ENCODE data around the gene SYAP1. TPM values are rescaled to one million over a fixed set of nuclear protein-coding genes. Genes with fewer than 3 reads are reported as not detected.

Gene SYAP1
- total RNA-seq, 1 donor from 2014 or later = 16.0 TPM

GRCh38 chrX:16702700-16703599, 16.5 kb upstream of the SYAP1 start:
- TF ChIP-seq CTCF (IDR thresholded peaks at IDR 0.05) (no peak), POLR2A (IDR thresholded peaks at IDR 0.05) (no peak), POLR2AphosphoS5 (IDR thresholded peaks at IDR 0.05; ENCODE audit: insufficient read depth in 1 of 2, low read depth in 1 of 2) (no peak)
- no peak overlapping the region for H3K4me3 ChIP-seq
- no peaks in the 10 kb centered on the region for H3K36me3 ChIP-seq
- intact Hi-C loops (cut with DNase I) = no loop called here
- H3K27ac ChIP-seq = no peak overlapping the region
- H3K4me1 ChIP-seq = no peaks in the 10 kb centered on the region
- no peaks in the 10 kb centered on the region for H3K27me3 ChIP-seq
- no peaks in the 10 kb centered on the region for H3K9me3 ChIP-seq
- no peak for DNase-seq (ENCODE audit: extremely low spot score in 2 of 2)

- no peaks in the 10 kb centered on the region for H3K9me3 ChIP-seq
- no peak for DNase-seq (ENCODE audit: extremely low spot score in 2 of 2)
- H3K36me3 ChIP-seq = no peaks in the 10 kb centered on the region
- no peak overlapping the region for H3K4me3 ChIP-seq
- no peaks in the 10 kb centered on the region for H3K27me3 ChIP-seq
- no peaks in the 10 kb centered on the region for H3K4me1 ChIP-seq
- no peak overlapping the region for H3K27ac ChIP-seq
- intact Hi-C loops (cut with DNase I) = no loop called here
- TF ChIP-seq POLR2A (IDR thresholded peaks at IDR 0.05) (no peak), CTCF (IDR thresholded peaks at IDR 0.05) (no peak), POLR2AphosphoS5 (IDR thresholded peaks at IDR 0.05; ENCODE audit: insufficient read depth in 1 of 2, low read depth in 1 of 2) (no peak)
Observed at GRCh38 chrX:16705370-16705769, 14.0 kb upstream of the SYAP1 start.

GRCh38 chrX:16708016-16708415, 11.4 kb upstream of the SYAP1 start:
- intact Hi-C loops (cut with DNase I) = no loop called here
- H3K4me1 ChIP-seq = peaks cover 13% of the 10 kb centered on the region
- H3K9me3 ChIP-seq = no peaks in the 10 kb centered on the region

GRCh38 chrX:16711219-16711811, 8.1 kb upstream of the SYAP1 start:
- TF ChIP-seq CTCF (IDR thresholded peaks at IDR 0.05) (no peak), POLR2A (IDR thresholded peaks at IDR 0.05) (no peak), POLR2AphosphoS5 (IDR thresholded peaks at IDR 0.05; ENCODE audit: insufficient read depth in 1 of 2, low read depth in 1 of 2) (no peak)
- DNase-seq (ENCODE audit: extremely low spot score in 2 of 2) = no peak
- intact Hi-C loops (cut with DNase I) = loop anchor here (10.0 kb wide), 1 partner anchor 163 kb away; the partner anchor contains the start of gene RBBP7
- H3K27me3 ChIP-seq = no peaks in the 10 kb centered on the region
- H3K4me1 ChIP-seq = peaks cover 13% of the 10 kb centered on the region
- peak overlapping the region; percentile 49 to 67 for H3K4me3 ChIP-seq
- H3K27ac ChIP-seq = peak overlapping the region; percentile 89
- H3K36me3 ChIP-seq = no peaks in the 10 kb centered on the region
- H3K9me3 ChIP-seq = no peaks in the 10 kb centered on the region

More at GRCh38 chrX:16708016-16708415, 11.4 kb upstream of the SYAP1 start:
- no peak for DNase-seq (ENCODE audit: extremely low spot score in 2 of 2)
- Histone ChIP-seq H3K4me3 (no peak overlapping the region), H3K36me3 (no peaks in the 10 kb centered on the region), H3K27ac (no peak overlapping the region), H3K27me3 (no peaks in the 10 kb centered on the region)
- TF ChIP-seq CTCF (IDR thresholded peaks at IDR 0.05) (no peak), POLR2AphosphoS5 (IDR thresholded peaks at IDR 0.05; ENCODE audit: insufficient read depth in 1 of 2, low read depth in 1 of 2) (no peak), POLR2A (IDR thresholded peaks at IDR 0.05) (no peak)
